NCI-H187 treated with DMSO at 0.1 percent for 48 hours (cell line): ENCODE measurements around the gene NEUROD2.

ENCODE experiments used
- DNase-seq: peaks from one replicate; lab custom pipeline; 2025; lab: John Stamatoyannopoulos, UW

NEUROD2 gene

GRCh38 chr17:39607851-39608130 is at the start of gene NEUROD2:
Gene NEUROD2 (minus strand): TSS chr17:39607920. CDS start chr17:39606599, 1,321 bp downstream.
- DNase-seq: no peak

GRCh38 chr17:39655105-39655504 is 47.4 kb upstream of the NEUROD2 start:
- DNase-seq: no peak

GRCh38 chr17:39653662-39654331 is 46.1 kb upstream of the NEUROD2 start:
- DNase-seq: no peak

GRCh38 chr17:39653316-39653661 is 45.6 kb upstream of the NEUROD2 start:
- no peak for DNase-seq

GRCh38 chr17:39652587-39653315 is 45.0 kb upstream of the NEUROD2 start:
- DNase-seq: no peak

- no peak for DNase-seq
Observed at GRCh38 chr17:39651923-39652586, 44.3 kb upstream of the NEUROD2 start.

GRCh38 chr17:39650121-39650579 is 42.4 kb upstream of the NEUROD2 start:
- no peak for DNase-seq

- no peak for DNase-seq
Observed at GRCh38 chr17:39648616-39649366, 41.1 kb upstream of the NEUROD2 start.

- no peak for DNase-seq
Observed at GRCh38 chr17:39647256-39647655, 39.5 kb upstream of the NEUROD2 start.

- no peak for DNase-seq
Observed at GRCh38 chr17:39643271-39643670, 35.6 kb upstream of the NEUROD2 start.

GRCh38 chr17:39642291-39643074 is 34.8 kb upstream of the NEUROD2 start:
- no peak for DNase-seq

GRCh38 chr17:39641883-39642282 is 34.2 kb upstream of the NEUROD2 start:
- no peak for DNase-seq

GRCh38 chr17:39641097-39641496 is 33.4 kb upstream of the NEUROD2 start:
- no peak for DNase-seq

GRCh38 chr17:39640591-39641031 is 32.9 kb upstream of the NEUROD2 start:
- no peak for DNase-seq

GRCh38 chr17:39639566-39640458 is 32.1 kb upstream of the NEUROD2 start:
- no peak for DNase-seq

- DNase-seq: no peak
Observed at GRCh38 chr17:39639043-39639442, 31.3 kb upstream of the NEUROD2 start.

- no peak for DNase-seq
Observed at GRCh38 chr17:39638317-39638716, 30.6 kb upstream of the NEUROD2 start.

- peak; percentile 32 for DNase-seq
Observed at GRCh38 chr17:39636927-39637736, 29.4 kb upstream of the NEUROD2 start, which contains the start of gene STARD3. Gene STARD3 (plus strand): TSS chr17:39637144. CDS start chr17:39653532, 16,388 bp downstream.

- no peak for DNase-seq
Observed at GRCh38 chr17:39636587-39636926, 28.8 kb upstream of the NEUROD2 start.
